GM23248 (cell line): ENCODE data around the gene SKI. TPM values are rescaled to one million over a fixed set of nuclear protein-coding genes. Genes with fewer than 3 reads are reported as not detected.
"Not testable (repeated sequence)": the region's sequence is repeated elsewhere in the genome, so short reads cannot be mapped to it uniquely, and the experiment has no call there.

ENCODE experiments used
- DNase-seq: peaks from one replicate; pipeline ENCODE4 v3.0.0-alpha.2; 2015
- H2AFZ ChIP-seq: fragments of 200-600 bp; sonication (generic); 2 replicates; pipeline ENCODE4 v1.6.1; 2016; ENCODE audit warnings: antibody characterized with exemption
- H3F3A ChIP-seq: fragments of 200-600 bp; sonication (generic); 2 replicates; pipeline ENCODE4 v1.6.1; 2016; ENCODE audit warnings: mild to moderate bottlenecking, antibody characterized with exemption, mixed run types; ENCODE audit not compliant: insufficient read depth
- H3K27ac ChIP-seq: fragments of 200-600 bp; sonication (generic); 2 replicates; pipeline ENCODE4 v1.5.1; 2016; ENCODE audit warnings: mild to moderate bottlenecking
- H3K27me3 ChIP-seq: fragments of 200-600 bp; sonication (generic); replicated peaks from 2 replicates; pipeline ENCODE4 v1.6.1; 2016; ENCODE audit warnings: mild to moderate bottlenecking; ENCODE audit not compliant: insufficient read depth
- H3K36me3 ChIP-seq: fragments of 200-600 bp; sonication (generic); 2 replicates; pipeline ENCODE4 v1.6.1; 2016; ENCODE audit warnings: low read depth, mild to moderate bottlenecking
- H3K4me1 ChIP-seq: fragments of 200-600 bp; sonication (generic); 2 replicates; pipeline ENCODE4 v1.6.1; 2016; ENCODE audit warnings: mild to moderate bottlenecking; ENCODE audit not compliant: insufficient read depth
- H3K4me2 ChIP-seq: fragments of 200-600 bp; sonication (generic); one replicate; pipeline ENCODE4 v1.6.1; 2016; ENCODE audit warnings: mild to moderate bottlenecking; ENCODE audit not compliant: unreplicated experiment
- H3K4me3 ChIP-seq: fragments of 200-600 bp; sonication (generic); 2 replicates; pipeline ENCODE4 v1.5.1; 2016; ENCODE audit warnings: mild to moderate bottlenecking
- H3K79me2 ChIP-seq: fragments of 200-600 bp; sonication (generic); 2 replicates; pipeline ENCODE4 v1.6.1; 2016; ENCODE audit warnings: mild to moderate bottlenecking; ENCODE audit not compliant: insufficient read depth
- H3K9ac ChIP-seq: fragments of 200-600 bp; sonication (generic); 2 replicates; pipeline ENCODE4 v1.6.1; 2016; ENCODE audit warnings: mild to moderate bottlenecking
- H3K9me2 ChIP-seq: fragments of 200-600 bp; sonication (generic); 2 replicates; pipeline ENCODE4 v1.6.1; 2016; ENCODE audit warnings: mixed run types, mild to moderate bottlenecking, moderate library complexity; ENCODE audit not compliant: insufficient read depth
- H3K9me3 ChIP-seq: fragments of 200-600 bp; sonication (generic); one replicate; pipeline ENCODE4 v1.6.1; 2017; ENCODE audit warnings: low read depth
- H4K20me1 ChIP-seq: fragments of 200-600 bp; sonication (generic); 2 replicates; pipeline ENCODE4 v1.6.0; 2016; ENCODE audit not compliant: insufficient read depth
- EZH2 ChIP-seq: fragments of 200-600 bp; sonication (generic); IDR thresholded peaks from 2 replicates; pipeline ENCODE4 v1.6.1; 2018; ENCODE audit warnings: antibody characterized with exemption, mild to moderate bottlenecking; ENCODE audit not compliant: insufficient read depth, poor library complexity, severe bottlenecking
- EZH2phosphoT487 ChIP-seq: fragments of 200-600 bp; sonication (generic); IDR thresholded peaks from 2 replicates; pipeline ENCODE4 v1.6.1; 2018; ENCODE audit warnings: antibody characterized with exemption, moderate library complexity, mild to moderate bottlenecking, low read depth; ENCODE audit not compliant: insufficient read depth
- WGBS, 2 experiments: methylation state at CpG; one replicate each; pipeline ENCODE4 v1.1.6; 2015 to 2017; ENCODE audit warnings: low lambda C conversion rate in 2 of 2, low coverage in 1 of 2; ENCODE audit errors: missing lambda C conversion rate in 2 of 2; 5-methylcytosine and 5-hydroxymethylcytosine counted together
- in situ Hi-C: fragments of 300-500 bp; cut with MboI; formaldehyde crosslinking; loops from 2 replicates; pipeline ENCODE4 v1.15.0; 2020
- polyA plus RNA-seq: library from polyadenylated mRNA; unstranded; fragments of >200 nt; fragmentation: Nextera tagmentation; extraction: Ambion mirVana; gene quantifications from 2 replicates; pipeline ENCODE4 v1.2.1, GENCODE V29; 2016
- total RNA-seq: library from RNA; depleted of rRNA; stranded (reverse); fragments of >200 nt; shearing (Covaris generic); gene quantifications from 2 replicates; pipeline ENCODE4 v1.2.3, GENCODE V29; 2014

SKI gene
- total and polyA plus RNA-seq, 2 experiments from 2014 or later: 3.8 to 23.1 TPM

DNA sequence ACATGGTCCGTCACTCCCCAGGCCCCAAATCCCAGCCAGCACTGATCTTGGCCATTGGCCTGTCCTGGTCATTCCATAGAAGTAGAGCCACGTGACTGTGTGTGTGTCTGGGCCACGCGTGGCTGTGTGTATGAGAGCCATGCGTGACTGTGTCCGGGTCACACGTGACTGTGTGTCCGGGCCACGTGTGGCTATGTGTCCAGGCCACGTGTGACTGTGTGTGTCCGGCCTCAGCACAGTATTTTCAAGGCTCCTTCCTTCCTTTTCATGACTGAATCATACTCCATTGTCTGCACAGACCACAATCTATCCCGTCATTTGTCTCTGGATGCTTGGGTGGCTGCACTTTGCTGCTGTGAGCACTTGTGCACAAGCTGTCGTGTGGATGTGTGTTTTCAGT, 67.4 kb downstream of the SKI start:
- 83 to 84% methylated on average over 13 of the region's 13 CpGs for WGBS, 2 experiments
- Histone ChIP-seq H4K20me1 (no peaks in the 10 kb centered on the region), H3K9ac (no peak overlapping the region), H3K9me3 (no peaks in the 10 kb centered on the region), H2AFZ (no peak overlapping the region), H3K27ac (no peak overlapping the region), H3K4me3 (no peak overlapping the region), H3K79me2 (peaks cover 96% of the 10 kb centered on the region), H3K27me3 (no peaks in the 10 kb centered on the region), H3K36me3 (no peaks in the 10 kb centered on the region), H3F3A (peaks cover 19% of the 10 kb centered on the region), H3K4me2 (no peak overlapping the region), H3K9me2 (no peaks in the 10 kb centered on the region), H3K4me1 (peaks cover 58% of the 10 kb centered on the region)
- TF ChIP-seq EZH2phosphoT487 (no peak), EZH2 (no peak)
- no peak for DNase-seq
- in situ Hi-C loops: no loop called here

DNA sequence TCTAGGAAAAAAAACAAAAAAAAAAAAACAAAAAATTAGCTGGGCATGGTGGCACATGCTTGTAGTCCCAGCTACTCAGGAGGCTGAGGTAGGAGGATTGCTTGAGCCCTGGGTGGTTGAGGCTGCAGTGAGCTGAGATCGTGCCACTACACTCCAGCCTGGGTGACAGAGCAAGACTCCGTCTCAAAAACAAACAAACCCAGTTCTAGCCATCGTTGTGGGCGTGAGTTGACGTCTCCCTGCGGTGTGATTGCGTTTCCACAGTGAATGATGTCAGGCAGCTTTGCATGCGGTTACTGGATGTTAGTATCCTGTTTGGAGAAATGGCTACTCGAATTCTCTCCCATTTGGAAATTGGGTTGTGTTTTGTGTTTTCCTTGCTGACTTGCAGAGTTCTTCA, 68.1 kb downstream of the SKI start:
- H3K27me3 ChIP-seq, H3K9ac ChIP-seq, H4K20me1 ChIP-seq, H2AFZ ChIP-seq, in situ Hi-C loops, DNase-seq, H3K4me3 ChIP-seq, H3K36me3 ChIP-seq, H3K4me2 ChIP-seq, H3K9me2 ChIP-seq, H3K9me3 ChIP-seq: not testable (repeated sequence)
- H3K4me1 ChIP-seq: peaks cover 59% of the 10 kb centered on the region
- H3K79me2 ChIP-seq: peaks cover 100% of the 10 kb centered on the region
- peaks cover 15% of the 10 kb centered on the region for H3F3A ChIP-seq
- WGBS, 2 experiments: 74 to 75% methylated on average over 9 of the region's 9 CpGs
- 0 out of 2 replicates have a peak overlapping the region, but pooled peaks have one; percentile 8 for H3K27ac ChIP-seq

- Histone ChIP-seq H3K4me1 (peaks cover 58% of the 10 kb centered on the region), H3K4me3 (no peak overlapping the region), H3K9ac (no peak overlapping the region), H2AFZ (no peak overlapping the region), H3K27me3 (no peaks in the 10 kb centered on the region), H3K79me2 (peaks cover 100% of the 10 kb centered on the region), H3K9me2 (no peaks in the 10 kb centered on the region), H3K36me3 (no peaks in the 10 kb centered on the region), H3K4me2 (no peak overlapping the region), H4K20me1 (no peaks in the 10 kb centered on the region), H3K27ac (0 out of 2 replicates have a peak overlapping the region, but pooled peaks have one; percentile 8), H3K9me3 (no peaks in the 10 kb centered on the region), H3F3A (peaks cover 14% of the 10 kb centered on the region)
- WGBS, 2 experiments: 51 to 53% methylated on average over 18 of the region's 18 CpGs
- no peak for DNase-seq
- in situ Hi-C loops: no loop called here
- TF ChIP-seq EZH2 (no peak), EZH2phosphoT487 (no peak)
Measured at GRCh38 chr1:2296614-2297013, 68.5 kb downstream of the SKI start.

- Histone ChIP-seq H3F3A (peaks cover 6% of the 10 kb centered on the region; the same call in 1 of the 2 replicates), H3K27ac (no peak overlapping the region), H3K4me3 (no peak overlapping the region), H3K36me3 (no peaks in the 10 kb centered on the region), H2AFZ (no peak overlapping the region), H3K9ac (no peak overlapping the region), H3K9me2 (no peaks in the 10 kb centered on the region), H3K79me2 (peaks cover 100% of the 10 kb centered on the region), H3K4me2 (no peak overlapping the region), H3K4me1 (peaks cover 51% of the 10 kb centered on the region), H4K20me1 (no peaks in the 10 kb centered on the region), H3K27me3 (no peaks in the 10 kb centered on the region), H3K9me3 (no peaks in the 10 kb centered on the region)
- DNase-seq: no peak
- in situ Hi-C loops: no loop called here
- 93 to 94% methylated on average over 34 to 35 of the region's 35 CpGs for WGBS, 2 experiments
- TF ChIP-seq EZH2: no peak
- TF ChIP-seq EZH2phosphoT487: no peak
Measured at GRCh38 chr1:2297246-2298011, 69.3 kb downstream of the SKI start.
